AG04449 (cell line): ENCODE results near the gene PHETA2.

Source experiments
- CTCF ChIA-PET: fragments of 350-600 bp; formaldehyde crosslinking; extraction: SDS; loops from one replicate; lab custom pipeline; 2021; ENCODE audit warnings: antibody characterized with exemption; lab: Yijun Ruan, JAX
- POLR2A ChIA-PET: fragments of 400-600, 350-600 bp; formaldehyde crosslinking; extraction: SDS; loops from one replicate; lab custom pipeline; 2020; ENCODE audit warnings: antibody characterized with exemption, inconsistent platforms; lab: Yijun Ruan, JAX
- DNase-seq: peaks from one replicate; pipeline ENCODE4 v3.0.0-alpha.2; 2010; ENCODE audit warnings: low read depth, low spot score
- H3K4me3 ChIP-seq: 2 replicates; pipeline ENCODE4 v1.5.1; 2011; ENCODE audit warnings: low read depth, mild to moderate bottlenecking, control low read depth, low read length
- CTCF ChIP-seq: IDR thresholded peaks from one replicate; pipeline ENCODE4 v1.5.1; 2011; ENCODE audit warnings: mild to moderate bottlenecking, moderate library complexity, low read length, control low read depth, inconsistent platforms; ENCODE audit not compliant: insufficient read depth; ENCODE audit errors: missing control alignments

Gene PHETA2

GRCh38 chr22:42074846-42075676 is 1.0 kb downstream of the PHETA2 start:
- peak overlapping the region; percentile 69 for H3K4me3 ChIP-seq
- ChIA-PET CTCF (interaction anchor here (1.1 to 2.0 kb wide), 4 partner anchors 14 to 378 kb away, joined by 3 to 14 read pairs (median 4); no protein-coding TSS in a partner anchor), POLR2A (interaction anchor here (0.7 kb wide), 1 partner anchor 80 kb away, joined by 6 read pairs; no protein-coding TSS in a partner anchor)
- TF ChIP-seq CTCF, result no peak
- no peak for DNase-seq

- DNase-seq, result no peak
- CTCF ChIA-PET, result interaction anchor here (1.1 to 2.0 kb wide), 3 partner anchors 15 to 362 kb away, joined by 3 to 14 read pairs (median 4); no protein-coding TSS in a partner anchor
- POLR2A ChIA-PET, result no interaction called here
- TF ChIP-seq CTCF, result no peak
- no peak overlapping the region for H3K4me3 ChIP-seq
Observed at GRCh38 chr22:42076764-42077485, 2.9 kb downstream of the PHETA2 start.

DNA sequence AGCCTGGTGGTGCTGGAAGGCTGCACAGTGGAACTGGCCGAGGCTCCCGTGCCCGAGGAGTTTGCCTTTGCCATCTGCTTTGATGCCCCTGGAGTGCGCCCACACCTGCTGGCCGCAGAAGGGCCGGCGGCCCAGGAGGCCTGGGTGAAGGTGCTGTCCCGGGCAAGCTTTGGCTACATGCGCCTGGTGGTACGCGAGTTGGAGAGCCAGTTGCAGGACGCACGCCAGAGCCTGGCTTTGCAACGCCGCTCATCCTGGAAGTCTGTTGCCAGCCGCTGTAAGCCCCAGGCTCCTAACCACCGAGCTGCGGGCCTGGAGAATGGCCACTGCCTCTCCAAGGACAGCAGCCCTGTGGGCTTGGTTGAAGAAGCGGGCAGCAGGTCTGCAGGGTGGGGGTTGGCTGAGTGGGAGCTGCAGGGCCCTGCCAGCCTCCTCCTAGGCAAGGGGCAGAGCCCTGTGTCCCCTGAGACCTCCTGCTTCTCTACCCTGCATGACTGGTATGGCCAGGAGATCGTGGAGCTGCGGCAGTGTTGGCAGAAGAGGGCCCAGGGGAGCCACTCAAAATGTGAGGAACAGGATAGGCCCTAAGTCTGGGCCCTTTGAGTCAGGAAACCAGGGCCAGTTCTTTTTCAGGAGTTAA is 3.6 kb downstream of the PHETA2 start:
- ChIA-PET CTCF (interaction anchor here (1.2 to 4.6 kb wide), 3 partner anchors 8 to 361 kb away, joined by 3 to 44 read pairs (median 8); partner anchors contain the start of gene NDUFA6), POLR2A (no interaction called here)
- TF ChIP-seq CTCF, result no peak
- DNase-seq, result no peak
- no peak overlapping the region for H3K4me3 ChIP-seq

GRCh38 chr22:42078469-42079318 is 4.6 kb downstream of the PHETA2 start:
- ChIA-PET POLR2A (interaction anchor here (0.9 to 1.0 kb wide), 2 partner anchors 9 to 12 kb away, joined by 3 to 4 read pairs; partner anchors contain the start of gene NDUFA6), CTCF (interaction anchor here (0.8 to 4.6 kb wide), 6 partner anchors 9 to 396 kb away, joined by 3 to 44 read pairs (median 6); partner anchors contain the start of gene NDUFA6)
- TF ChIP-seq CTCF, result no peak
- peak overlapping the region; percentile 49 for H3K4me3 ChIP-seq
- DNase-seq, result no peak
